GM19452 (cell line): ENCODE results near the gene RETREG1.
A peak's percentile ranks its signal among the peaks of the same experiment; 100 is the strongest.
"Not testable (repeated sequence)": the region's sequence is repeated elsewhere in the genome, so short reads cannot be mapped to it uniquely, and the experiment has no call there.

Experiments
- ATAC-seq: cut with Tn5 transposase; IDR thresholded peaks from one replicate; pipeline ENCODE4 v1.9.1; 2021; ENCODE audit not compliant: unreplicated experiment

The RETREG1 gene

GRCh38 chr5:16492398-16493140, 124.2 kb downstream of the RETREG1 start:
- no peak for ATAC-seq

- no peak for ATAC-seq
Observed at GRCh38 chr5:16490911-16491310, 125.9 kb downstream of the RETREG1 start.

- ATAC-seq, result peak; percentile 55
Observed at GRCh38 chr5:16489322-16489791, 127.4 kb downstream of the RETREG1 start.

GRCh38 chr5:16487456-16487855, 129.3 kb downstream of the RETREG1 start:
- no peak for ATAC-seq

- ATAC-seq, result no peak
Observed at GRCh38 chr5:16486711-16487111, 130.1 kb downstream of the RETREG1 start.

GRCh38 chr5:16485656-16486055, 131.1 kb downstream of the RETREG1 start:
- ATAC-seq, result no peak

- no peak for ATAC-seq
Observed at GRCh38 chr5:16484081-16484480, 132.7 kb downstream of the RETREG1 start.

GRCh38 chr5:16483361-16483760, 133.4 kb downstream of the RETREG1 start:
- ATAC-seq, result no peak

- no peak for ATAC-seq
Observed at GRCh38 chr5:16482891-16483290, 133.9 kb downstream of the RETREG1 start.

GRCh38 chr5:16480821-16481538, 135.8 kb downstream of the RETREG1 start:
- no peak for ATAC-seq

- no peak for ATAC-seq
Observed at GRCh38 chr5:16480144-16480543, 136.7 kb downstream of the RETREG1 start.

GRCh38 chr5:16477541-16477940, 139.3 kb downstream of the RETREG1 start:
- ATAC-seq, result no peak

GRCh38 chr5:16476417-16476816, 140.4 kb downstream of the RETREG1 start:
- not testable (repeated sequence) for ATAC-seq

GRCh38 chr5:16471387-16471786, 145.4 kb downstream of the RETREG1 start:
- ATAC-seq, result no peak

- ATAC-seq, result peak; percentile 68
Observed at GRCh38 chr5:16467363-16468219, 149.2 kb downstream of the RETREG1 start.

- peak; percentile 84 for ATAC-seq
Observed at GRCh38 chr5:16465544-16466432, 151.0 kb downstream of the RETREG1 start, which contains the start of gene ZNF622. Gene ZNF622 (minus strand): TSS chr5:16465800. CDS start chr5:16465665, 135 bp downstream.

- ATAC-seq, result no peak
Observed at GRCh38 chr5:16464664-16465543, 151.9 kb downstream of the RETREG1 start.

- ATAC-seq, result no peak
Observed at GRCh38 chr5:16464231-16464630, 152.6 kb downstream of the RETREG1 start.

GRCh38 chr5:16461782-16462181, 155.0 kb downstream of the RETREG1 start:
- ATAC-seq, result no peak
